Measurements from ENCODE around the gene RASSF5. TPM values are rescaled to one million over a fixed set of nuclear protein-coding genes. Genes with fewer than 3 reads are reported as not detected.

RASSF5 gene
- total and polyA plus RNA-seq, 2 experiments from 2014 or later = 0.48 to 4.4 TPM

GRCh38 chr1:206545351-206545750 is 38.0 kb downstream of the RASSF5 start:
- Histone ChIP-seq H3K4me1 (ENCODE audit: insufficient read depth) (no peaks in the 10 kb centered on the region), H3K27me3 (ENCODE audit: insufficient read depth) (no peaks in the 10 kb centered on the region), H3K79me2 (replicated peaks; ENCODE audit: insufficient read depth) (no peaks in the 10 kb centered on the region), H3K27ac (ENCODE audit: low read depth) (no peak overlapping the region), H3K36me3 (ENCODE audit: insufficient read depth) (no peaks in the 10 kb centered on the region), H3K4me2 (no peak overlapping the region), H2AFZ (no peak overlapping the region), H3K4me3 (no peak overlapping the region), H4K20me1 (replicated peaks; ENCODE audit: insufficient read depth) (no peaks in the 10 kb centered on the region; the same call in 1 of the 2 replicates), H3F3A (replicated peaks; ENCODE audit: low read depth) (no peaks in the 10 kb centered on the region), H3K9me2 (ENCODE audit: insufficient read depth) (no peaks in the 10 kb centered on the region)
- Mint-ChIP-seq H3K27me3 (ENCODE audit: insufficient read depth, low read depth, poor library complexity) (peaks cover 5% of the 10 kb centered on the region), H3K27ac (no peak overlapping the region), H3K4me1 (peaks cover 4% of the 10 kb centered on the region; the same call in 2 of the 3 replicates), H3K36me3 (ENCODE audit: low read depth) (no peaks in the 10 kb centered on the region), H3K9me3 (no peaks in the 10 kb centered on the region; the same call in 2 of the 3 replicates), H3K4me3 (no peak overlapping the region)
- ATAC-seq (no peak), DNase-seq (ENCODE audit: low spot score) (no peak)
- TF ChIP-seq ZNF331 (CRISPR knock-in tag; IDR thresholded peaks at IDR 0.05; ENCODE audit: low read depth) (no peak), ETS1 (IDR thresholded peaks at IDR 0.05) (no peak), CTCF (conservative IDR thresholded peaks at IDR 0.05; ENCODE audit: low read depth in 2 of 2) (no peak), NANOG (IDR thresholded peaks at IDR 0.05; ENCODE audit: borderline replicate concordance) (no peak), POLR2AphosphoS5 (IDR thresholded peaks at IDR 0.05; ENCODE audit: low read depth) (no peak)

GRCh38 chr1:206547104-206547503 is 39.8 kb downstream of the RASSF5 start:
- no peaks in the 10 kb centered on the region for H3K36me3 Mint-ChIP-seq (ENCODE audit: low read depth)
- Histone ChIP-seq H3K36me3 (ENCODE audit: insufficient read depth) (no peaks in the 10 kb centered on the region), H3K4me2 (no peak overlapping the region), H3K4me3 (no peak overlapping the region), H3K27me3 (ENCODE audit: insufficient read depth) (no peaks in the 10 kb centered on the region), H2AFZ (no peak overlapping the region), H3F3A (replicated peaks; ENCODE audit: low read depth) (no peaks in the 10 kb centered on the region), H3K4me1 (ENCODE audit: insufficient read depth) (no peaks in the 10 kb centered on the region), H3K27ac (ENCODE audit: low read depth) (no peak overlapping the region), H3K79me2 (replicated peaks; ENCODE audit: insufficient read depth) (no peaks in the 10 kb centered on the region), H4K20me1 (replicated peaks; ENCODE audit: insufficient read depth) (no peaks in the 10 kb centered on the region; the same call in 1 of the 2 replicates), H3K9me2 (ENCODE audit: insufficient read depth) (no peaks in the 10 kb centered on the region)
- no peaks in the 10 kb centered on the region for H3K27me3 Mint-ChIP-seq (ENCODE audit: insufficient read depth, low read depth, poor library complexity)
- H3K4me3 Mint-ChIP-seq = no peak overlapping the region
- H3K4me1 Mint-ChIP-seq = peaks cover 4% of the 10 kb centered on the region; the same call in 2 of the 3 replicates
- DNase-seq (ENCODE audit: low spot score) = no peak
- ATAC-seq = no peak
- no peak overlapping the region for H3K27ac Mint-ChIP-seq
- H3K9me3 Mint-ChIP-seq = no peaks in the 10 kb centered on the region; the same call in 2 of the 3 replicates
- TF ChIP-seq ZNF114 (CRISPR knock-in tag; IDR thresholded peaks at IDR 0.05) (no peak), ZNF331 (CRISPR knock-in tag; IDR thresholded peaks at IDR 0.05; ENCODE audit: low read depth) (no peak), EZH2 (IDR thresholded peaks at IDR 0.05; ENCODE audit: low read depth, unreplicated experiment) (no peak), CREB1 (CRISPR knock-in tag; IDR thresholded peaks at IDR 0.05; ENCODE audit: low read depth) (no peak), ETS1 (IDR thresholded peaks at IDR 0.05) (no peak), NANOG (IDR thresholded peaks at IDR 0.05; ENCODE audit: borderline replicate concordance) (no peak), STAT1 (IDR thresholded peaks at IDR 0.05; ENCODE audit: unreplicated experiment) (no peak), POLR2AphosphoS5 (IDR thresholded peaks at IDR 0.05; ENCODE audit: low read depth) (no peak), ZNF462 (CRISPR knock-in tag; IDR thresholded peaks at IDR 0.05) (no peak), EZH2phosphoT487 (IDR thresholded peaks at IDR 0.05; ENCODE audit: unreplicated experiment) (no peak)
